CD4-positive, alpha-beta T cell treated with Interleukin-15 for 4 hours (primary cell): Measurements from ENCODE around the gene ROS1.
"Not testable (repeated sequence)": the region's sequence is repeated elsewhere in the genome, so short reads cannot be mapped to it uniquely, and the experiment has no call there.

Source experiments
- DNase-seq: peaks from one replicate; pipeline ENCODE4 v3.0.0-alpha.2; 2020; ENCODE audit warnings: low spot score

Gene ROS1

DNA sequence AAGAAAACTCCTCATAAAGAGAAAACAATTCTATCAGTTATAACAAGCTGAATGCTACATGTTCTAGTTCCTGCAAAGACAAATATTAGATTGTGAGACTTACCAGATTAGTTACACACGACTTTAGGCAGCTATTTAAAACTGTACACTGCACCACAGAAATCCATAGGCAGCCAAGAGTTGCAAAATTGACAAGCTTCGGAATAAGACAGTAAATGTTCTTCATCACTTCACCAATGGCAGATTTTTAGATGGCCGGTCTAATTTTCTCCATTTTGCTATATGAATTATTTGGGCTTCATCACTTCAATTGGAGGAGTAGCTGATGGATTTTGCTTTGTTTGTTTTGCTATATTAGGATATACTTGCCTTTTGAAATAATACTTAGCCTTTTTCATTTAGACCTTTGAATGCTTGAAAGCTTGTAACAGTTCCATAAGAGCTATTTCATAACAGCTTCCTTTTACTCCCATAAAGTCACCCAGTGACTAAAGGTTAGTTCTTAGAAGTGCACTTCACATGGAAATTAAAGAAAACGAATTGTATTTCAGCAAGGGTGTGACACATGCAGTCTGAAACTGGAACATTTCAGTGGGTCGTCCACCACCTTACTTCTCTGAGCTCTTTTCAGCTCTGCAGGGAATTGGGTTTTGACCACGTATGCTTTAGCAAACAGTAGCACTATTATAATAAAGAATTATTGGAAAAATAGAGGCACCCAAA is at the start of gene ROS1:
TSS of gene ROS1 (minus strand) at position 512 of the 723 bp plus-strand sequence. CDS start at position 226, 286 bp downstream.
- no peak for DNase-seq

DNA sequence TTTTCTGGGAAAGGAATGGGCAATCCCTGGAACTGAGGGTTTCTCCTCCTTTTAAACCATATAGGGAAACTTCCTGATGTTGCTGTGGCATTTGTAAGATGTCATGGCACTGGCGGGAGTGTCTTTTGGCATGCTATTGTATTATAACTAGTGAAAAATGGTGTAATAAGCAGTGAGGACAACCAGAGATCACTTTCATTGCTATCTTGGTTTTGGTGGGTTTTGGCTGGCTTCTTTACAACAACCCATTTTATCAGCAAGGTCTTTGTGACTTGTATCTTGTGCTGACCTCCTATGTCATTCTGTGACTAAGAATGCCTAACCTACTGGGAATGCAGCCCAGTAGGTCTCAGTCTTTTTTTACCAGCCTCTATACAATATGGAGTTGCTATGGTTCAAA is 47.7 kb upstream of the ROS1 start:
- DNase-seq: no peak

- DNase-seq: no peak
These were observed 46.9 kb upstream of the ROS1 start for GRCh38 chr6:117472667-117473066.

DNA sequence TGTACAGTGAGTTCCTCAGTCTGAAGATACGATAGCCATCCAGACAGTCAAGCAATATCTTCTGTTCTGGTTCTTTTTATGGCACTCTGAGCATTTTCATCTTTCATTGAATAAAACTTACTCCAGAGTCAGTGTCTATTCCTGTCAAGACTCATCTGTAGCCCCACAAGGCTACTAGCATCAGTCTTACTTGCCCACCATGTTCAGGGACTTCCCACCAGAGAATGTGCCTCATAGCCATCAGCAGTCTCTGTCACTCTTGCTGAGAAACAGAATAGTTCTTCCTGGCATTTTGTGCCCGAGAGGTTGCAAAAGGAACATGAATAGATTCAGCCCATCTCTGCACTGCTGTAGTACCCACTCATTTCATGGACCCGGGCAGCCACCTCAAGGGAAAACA is 44.0 kb upstream of the ROS1 start:
- DNase-seq: no peak

- no peak for DNase-seq
These were observed 43.6 kb upstream of the ROS1 start for GRCh38 chr6:117469356-117469755.

GRCh38 chr6:117468527-117468926 is 42.8 kb upstream of the ROS1 start:
- DNase-seq: not testable (repeated sequence)

DNA sequence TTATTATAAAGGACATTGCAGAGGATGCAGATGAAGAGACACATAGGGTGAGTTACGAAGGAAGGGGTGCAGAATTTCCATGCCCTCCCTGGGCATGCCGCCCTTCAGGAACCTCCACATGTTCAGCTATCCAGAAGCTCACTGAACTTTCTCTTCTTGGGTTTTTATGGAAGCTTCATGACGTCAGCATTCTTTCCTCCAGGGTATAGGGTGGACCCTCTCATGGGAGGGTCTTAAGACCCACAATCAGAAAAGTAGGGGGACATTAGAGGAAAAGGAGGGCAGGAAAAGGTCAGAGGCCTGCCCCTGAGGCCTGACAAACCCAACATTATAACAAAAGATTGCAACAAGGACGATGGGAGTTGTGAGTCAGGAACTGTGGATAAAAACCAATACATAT is 42.1 kb upstream of the ROS1 start:
- no peak for DNase-seq

DNA sequence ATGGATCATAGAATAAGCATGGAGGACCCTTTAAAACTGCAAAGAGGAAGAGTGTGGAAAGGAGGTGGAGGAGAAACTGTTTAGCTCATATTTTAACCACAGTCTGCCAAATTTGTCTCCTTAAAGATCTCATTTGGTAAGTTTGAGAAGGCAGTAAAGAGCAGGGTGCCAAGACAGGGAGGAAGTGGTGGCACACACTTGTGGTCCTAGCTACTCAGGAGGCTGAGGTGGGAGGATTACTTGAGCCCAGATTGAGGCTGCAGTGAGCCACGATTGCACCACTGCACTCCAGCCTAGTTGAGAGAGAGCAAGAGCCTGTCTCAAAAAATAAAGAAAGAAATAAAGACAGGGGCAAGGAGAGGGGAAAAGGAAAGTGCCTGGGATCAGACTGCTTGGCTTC is 39.9 kb upstream of the ROS1 start:
- no peak for DNase-seq

GRCh38 chr6:117464700-117465099 is 39.0 kb upstream of the ROS1 start:
- no peak for DNase-seq

DNA sequence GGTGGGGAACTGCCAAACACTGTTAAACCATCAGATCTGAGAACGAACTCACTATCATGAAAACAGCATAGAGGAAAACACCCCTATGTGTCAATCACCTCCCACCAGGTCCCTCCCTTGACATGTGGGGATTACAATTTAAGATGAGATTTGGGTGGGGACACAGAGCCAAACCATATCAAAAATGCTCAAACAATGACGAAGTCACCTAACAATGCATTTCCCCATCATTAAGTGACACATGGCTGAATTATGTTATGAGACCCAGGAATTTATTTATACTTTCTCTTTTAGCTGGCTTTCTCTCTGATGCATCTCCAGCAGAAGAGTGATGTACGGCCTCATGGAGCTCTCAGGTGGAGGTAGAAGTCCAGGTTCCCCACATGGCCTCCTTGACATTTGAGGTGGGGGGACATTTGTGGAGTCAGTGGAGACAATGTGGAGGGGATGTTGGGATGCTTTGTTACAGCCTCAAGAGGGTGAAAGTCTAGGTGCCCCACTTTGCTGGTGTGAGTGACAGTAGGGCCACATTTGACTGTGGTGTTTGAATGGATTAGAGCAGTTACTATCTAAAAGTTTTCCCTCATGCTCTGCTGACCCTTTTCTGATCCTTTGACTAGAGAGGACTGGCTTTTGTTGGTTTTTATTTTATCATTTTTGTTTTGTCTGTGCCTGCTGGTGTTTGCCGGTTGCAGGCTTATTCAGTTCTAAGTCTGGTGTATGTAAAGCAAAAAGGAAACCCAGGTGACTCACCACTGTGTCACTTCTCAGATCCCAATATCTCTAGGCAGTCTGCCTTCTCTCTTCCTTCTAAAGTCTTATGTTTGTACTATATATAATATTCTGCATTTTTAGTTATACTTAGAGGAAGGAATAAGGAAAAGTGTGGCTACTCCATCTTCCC is 38.3 kb upstream of the ROS1 start:
- DNase-seq: no peak

- DNase-seq: no peak
These were observed 33.6 kb upstream of the ROS1 start for GRCh38 chr6:117459204-117459944.

GRCh38 chr6:117456998-117457397 is 31.3 kb upstream of the ROS1 start:
- no peak for DNase-seq

DNA sequence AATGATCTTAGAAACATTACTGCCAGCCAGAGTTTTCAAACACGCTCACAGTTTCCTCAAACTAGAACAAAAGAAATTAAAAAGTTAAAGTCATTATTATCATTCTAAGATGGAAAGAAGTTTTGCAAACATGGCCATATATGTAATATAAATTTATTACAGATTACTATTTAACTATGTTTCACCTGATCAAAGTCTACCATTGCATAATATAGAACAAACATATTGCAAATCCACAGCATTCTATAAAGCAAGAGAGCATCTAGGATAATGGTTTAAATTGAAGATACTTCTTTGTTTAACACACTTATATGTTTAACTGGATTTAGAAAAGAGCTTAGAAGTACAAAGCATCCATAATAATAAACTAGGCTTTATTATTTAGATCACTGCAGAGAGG is 30.5 kb upstream of the ROS1 start:
- no peak for DNase-seq

GRCh38 chr6:117451671-117452070 is 25.9 kb upstream of the ROS1 start:
- DNase-seq: no peak

DNA sequence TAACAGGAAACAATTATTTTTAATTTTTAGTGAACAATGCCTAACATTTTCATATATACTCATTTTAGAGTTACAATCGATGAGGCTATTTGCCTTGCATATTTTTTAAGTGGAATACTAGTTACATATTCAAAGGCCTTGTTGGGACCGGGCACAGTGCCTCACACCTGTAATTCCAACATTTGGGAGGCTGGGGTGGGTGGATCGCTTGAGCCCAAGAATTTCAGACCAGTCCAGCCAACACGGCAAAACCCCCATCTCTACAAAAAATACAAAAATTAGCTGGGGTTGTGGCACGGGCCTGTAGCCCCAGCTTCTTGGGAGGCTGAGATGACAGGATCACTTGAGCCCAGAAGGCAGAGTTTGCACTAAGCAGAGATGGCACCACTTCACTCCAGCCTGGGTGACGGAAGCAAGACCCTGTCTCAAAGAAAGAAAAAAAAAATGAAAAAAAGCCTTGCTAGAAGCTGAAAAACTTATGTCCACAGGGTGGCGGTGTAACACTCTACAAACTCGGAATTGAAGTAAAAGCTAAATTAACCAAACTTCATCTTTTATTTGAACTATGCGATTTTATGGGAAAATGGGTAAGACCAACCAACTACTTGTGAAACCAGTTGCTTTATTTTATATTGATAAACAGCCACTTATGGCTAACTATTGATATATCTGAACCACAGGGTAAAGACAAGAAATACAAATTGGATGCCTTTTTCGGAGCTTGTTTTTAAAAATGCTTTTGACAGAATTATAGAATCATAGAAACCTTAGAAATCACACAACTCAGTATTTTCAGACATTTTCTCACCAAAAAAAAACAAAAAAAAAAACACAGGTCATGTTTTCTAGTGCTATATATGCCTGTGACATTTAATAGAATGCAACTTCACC is 24.1 kb upstream of the ROS1 start:
- peak; percentile 63 for DNase-seq

- no peak for DNase-seq
These were observed 23.2 kb upstream of the ROS1 start for GRCh38 chr6:117448732-117449485.

- DNase-seq: no peak
These were observed 22.3 kb upstream of the ROS1 start for GRCh38 chr6:117448011-117448410.

DNA sequence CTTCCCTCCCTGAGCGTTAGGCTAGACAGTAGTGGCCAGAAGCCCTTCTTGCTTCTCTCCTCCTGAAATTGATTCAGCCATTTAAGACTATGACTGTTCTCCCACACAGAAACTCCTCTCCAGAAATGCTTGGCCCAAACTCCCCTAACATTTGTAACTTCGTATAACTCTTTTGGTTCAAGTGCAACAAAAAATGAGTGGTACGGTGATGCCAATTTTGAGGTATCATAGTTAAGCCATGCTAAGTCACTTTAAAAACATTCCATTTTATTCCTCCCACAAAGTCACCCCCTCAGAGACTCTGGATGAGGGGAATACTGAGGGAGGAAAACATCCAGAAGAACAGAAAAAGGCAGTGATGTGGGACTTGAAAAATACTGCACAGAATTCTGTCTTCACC is 21.1 kb upstream of the ROS1 start:
- DNase-seq: no peak

DNA sequence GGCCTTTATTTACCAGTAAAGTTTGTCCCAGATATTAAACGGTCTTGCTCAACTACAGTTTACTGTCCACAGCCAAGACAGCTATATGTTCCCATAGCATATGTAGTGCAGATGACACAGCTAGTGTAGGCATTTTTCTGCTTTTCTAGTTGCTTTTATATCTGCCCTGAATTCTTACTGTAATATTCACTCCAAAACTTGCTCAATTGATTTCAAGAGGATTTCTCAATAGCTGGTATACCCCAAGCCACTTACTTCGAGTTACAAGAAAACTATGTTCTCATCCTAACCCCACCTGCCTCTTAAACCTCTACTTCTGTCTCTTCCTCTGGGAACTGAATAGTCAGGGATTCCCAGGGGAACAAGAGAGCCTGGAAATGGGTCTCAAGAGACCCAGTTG is 18.9 kb upstream of the ROS1 start:
- DNase-seq: no peak

GRCh38 chr6:117442313-117442712 is 16.6 kb upstream of the ROS1 start:
- DNase-seq: not testable (repeated sequence)

GRCh38 chr6:117441824-117442264 is 16.1 kb upstream of the ROS1 start:
- DNase-seq: no peak
